Stimulated activated memory B cell treated with anti-CD40 and anti-IgM and Interleukin-4, amounts not matched to agents 10 μg/mL and 1 μg/mL and 100 μg/mL, for 72 hours (primary cell): ENCODE measurements around the gene NOL7.

Source experiments
- ATAC-seq: fragments of 150-1000 bp; cut with Tn5 transposase; 2 replicates; pipeline ENCODE4 v1.10.0; 2021
- H3K27ac Mint-ChIP-seq: one replicate; pipeline ENCODE4 v1.8.0; 2022; ENCODE audit warnings: mild to moderate bottlenecking, mixed read lengths
- H3K27me3 Mint-ChIP-seq: one replicate; pipeline ENCODE4 v1.8.0; 2022; ENCODE audit warnings: mixed read lengths
- H3K36me3 Mint-ChIP-seq: one replicate; pipeline ENCODE4 v1.8.0; 2022; ENCODE audit warnings: mixed read lengths
- H3K4me1 Mint-ChIP-seq: one replicate; pipeline ENCODE4 v1.8.0; 2022; ENCODE audit warnings: mixed read lengths
- H3K4me3 Mint-ChIP-seq: one replicate; pipeline ENCODE4 v1.8.0; 2022; ENCODE audit warnings: mild to moderate bottlenecking, moderate library complexity, mixed read lengths
- H3K9me3 Mint-ChIP-seq: one replicate; pipeline ENCODE4 v1.8.0; 2022; ENCODE audit warnings: mixed read lengths

The NOL7 gene

DNA sequence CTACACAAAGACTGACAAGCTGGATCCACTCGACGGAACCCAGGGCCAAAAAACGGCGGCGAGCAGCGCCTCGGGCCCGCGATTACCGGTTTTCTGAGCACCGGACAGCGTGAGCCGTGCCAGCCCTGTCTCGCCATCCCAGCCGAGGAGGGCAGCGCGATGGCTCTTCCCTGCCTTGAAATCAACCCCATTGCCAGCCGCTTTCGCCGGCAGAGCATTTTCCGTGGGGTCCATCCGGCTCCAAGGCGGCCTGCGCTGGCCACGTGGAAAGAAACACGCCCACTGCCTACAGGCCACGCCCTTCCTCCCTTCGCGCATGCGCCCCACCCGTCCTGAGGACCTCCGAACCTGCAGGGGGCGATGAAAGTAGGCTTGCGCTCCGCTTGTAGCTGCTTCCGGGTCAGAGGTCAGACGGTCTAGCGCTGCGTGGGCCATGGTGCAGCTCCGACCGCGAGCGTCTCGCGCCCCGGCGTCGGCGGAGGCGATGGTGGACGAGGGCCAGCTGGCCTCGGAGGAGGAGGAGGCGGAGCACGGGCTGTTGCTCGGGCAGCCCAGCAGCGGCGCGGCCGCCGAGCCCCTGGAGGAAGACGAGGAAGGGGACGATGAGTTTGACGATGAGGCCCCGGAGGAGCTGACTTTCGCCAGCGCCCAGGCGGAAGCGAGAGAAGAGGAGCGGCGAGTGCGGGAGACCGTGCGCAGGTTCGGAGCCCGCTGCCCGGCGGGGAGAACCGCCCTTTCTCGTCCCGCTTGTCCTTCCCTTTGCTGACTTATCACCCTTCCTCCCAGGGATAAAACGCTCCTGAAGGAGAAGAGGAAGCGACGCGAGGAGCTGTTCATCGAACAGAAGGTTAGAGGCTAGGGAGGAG lies at the start of gene NOL7:
Gene NOL7 (plus strand): TSS at position 410 of the 866 bp plus-strand sequence. CDS start 24 bp downstream, at position 434.
- Mint-ChIP-seq H3K4me3 (peak within 1 kb of the TSS; percentile 98), H3K9me3 (no peaks in the 10 kb centered on the region), H3K36me3 (peaks cover 26% of the 10 kb centered on the region), H3K4me1 (peaks cover 54% of the 10 kb centered on the region), H3K27ac (peak within 1 kb of the TSS; percentile 99), H3K27me3 (no peaks in the 10 kb centered on the region)
- ATAC-seq, result peak; percentile 98

GRCh38 chr6:13565921-13566320 lies 49.2 kb upstream of the NOL7 start:
- ATAC-seq, result no peak
- Mint-ChIP-seq H3K27ac (no peak overlapping the region), H3K9me3 (no peaks in the 10 kb centered on the region), H3K4me3 (no peak overlapping the region), H3K27me3 (peaks cover 11% of the 10 kb centered on the region), H3K36me3 (no peaks in the 10 kb centered on the region), H3K4me1 (no peaks in the 10 kb centered on the region)

DNA sequence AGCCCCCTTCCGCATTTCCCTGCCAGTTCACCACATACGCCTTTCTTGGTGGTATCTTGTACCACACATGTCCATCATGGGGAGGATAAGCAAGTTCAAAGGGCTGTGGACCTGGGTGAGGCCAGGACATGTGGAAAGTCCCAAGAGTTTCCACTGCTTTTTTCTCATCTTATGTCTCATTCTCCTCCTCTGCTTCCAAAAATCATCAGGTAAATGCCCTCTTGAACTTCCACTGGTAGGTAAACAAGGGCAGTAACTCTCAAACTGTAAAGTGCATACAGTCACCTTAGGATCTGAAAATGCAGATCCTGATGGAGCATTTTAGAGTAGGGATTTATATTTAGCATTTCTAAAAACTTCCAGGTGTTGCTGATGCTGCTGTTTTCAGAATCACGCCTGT lies 48.6 kb upstream of the NOL7 start:
- H3K4me3 Mint-ChIP-seq, result no peak overlapping the region
- no peak overlapping the region for H3K27ac Mint-ChIP-seq
- no peak for ATAC-seq
- no peaks in the 10 kb centered on the region for H3K9me3 Mint-ChIP-seq
- H3K27me3 Mint-ChIP-seq, result peaks cover 11% of the 10 kb centered on the region
- no peaks in the 10 kb centered on the region for H3K4me1 Mint-ChIP-seq
- H3K36me3 Mint-ChIP-seq, result no peaks in the 10 kb centered on the region

DNA sequence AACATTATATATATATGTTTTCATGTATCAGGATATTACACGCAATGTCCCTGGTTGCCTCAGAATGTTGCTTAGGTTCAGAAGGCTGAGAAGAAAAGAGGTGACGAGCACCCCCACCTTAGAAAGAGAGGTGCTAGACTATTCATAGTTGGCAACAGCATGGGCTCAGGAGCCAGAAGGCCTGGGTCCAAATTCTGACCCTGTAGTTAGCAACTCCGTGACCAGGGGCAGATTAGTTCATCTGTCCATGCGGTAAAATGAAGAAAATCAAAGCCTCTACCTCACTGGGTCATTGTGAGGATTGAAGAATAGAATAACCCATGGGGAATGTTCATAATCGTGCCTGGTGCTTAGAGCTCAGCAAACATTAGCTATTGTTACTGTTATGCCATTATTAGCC lies 46.2 kb upstream of the NOL7 start:
- Mint-ChIP-seq H3K4me1 (peaks cover 6% of the 10 kb centered on the region), H3K9me3 (no peaks in the 10 kb centered on the region), H3K4me3 (no peak overlapping the region), H3K27ac (no peak overlapping the region), H3K36me3 (no peaks in the 10 kb centered on the region), H3K27me3 (peaks cover 11% of the 10 kb centered on the region)
- no peak for ATAC-seq

- ATAC-seq, result no peak
- Mint-ChIP-seq H3K9me3 (no peaks in the 10 kb centered on the region), H3K4me3 (no peak overlapping the region), H3K27me3 (no peaks in the 10 kb centered on the region), H3K36me3 (no peaks in the 10 kb centered on the region), H3K4me1 (peaks cover 29% of the 10 kb centered on the region), H3K27ac (no peak overlapping the region)
These were observed 42.9 kb upstream of the NOL7 start for GRCh38 chr6:13572240-13572639.

GRCh38 chr6:13572951-13573654 lies 42.0 kb upstream of the NOL7 start:
- Mint-ChIP-seq H3K4me3 (peak overlapping the region; percentile 97), H3K4me1 (peaks cover 29% of the 10 kb centered on the region), H3K27me3 (no peaks in the 10 kb centered on the region), H3K27ac (peak overlapping the region; percentile 96), H3K9me3 (no peaks in the 10 kb centered on the region), H3K36me3 (no peaks in the 10 kb centered on the region)
- no peak for ATAC-seq

DNA sequence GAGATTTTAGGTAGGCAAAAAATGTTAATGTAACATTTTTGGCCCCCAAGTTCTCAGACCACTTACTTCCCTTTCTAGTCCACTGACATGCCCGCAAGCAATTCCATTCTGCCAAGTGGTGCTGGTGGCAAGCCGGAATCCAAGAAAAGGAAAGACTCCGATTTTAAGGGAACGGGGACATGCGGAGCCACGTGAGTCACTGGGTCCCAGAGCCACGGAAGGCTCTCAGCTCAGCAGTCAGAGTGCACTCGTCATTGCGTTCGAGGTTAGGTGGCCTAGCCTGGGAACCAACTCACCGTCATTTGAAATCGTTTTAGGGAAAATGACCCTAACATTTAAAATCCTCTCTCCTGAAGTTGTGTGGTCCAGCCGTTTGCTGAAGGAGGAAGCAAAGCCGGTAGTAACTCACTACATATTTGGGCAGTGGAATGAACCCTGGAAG lies 41.4 kb upstream of the NOL7 start:
- Mint-ChIP-seq H3K4me3 (peak overlapping the region; percentile 97), H3K27me3 (no peaks in the 10 kb centered on the region), H3K27ac (peak overlapping the region; percentile 96), H3K4me1 (peaks cover 29% of the 10 kb centered on the region), H3K9me3 (no peaks in the 10 kb centered on the region), H3K36me3 (no peaks in the 10 kb centered on the region)
- no peak for ATAC-seq

DNA sequence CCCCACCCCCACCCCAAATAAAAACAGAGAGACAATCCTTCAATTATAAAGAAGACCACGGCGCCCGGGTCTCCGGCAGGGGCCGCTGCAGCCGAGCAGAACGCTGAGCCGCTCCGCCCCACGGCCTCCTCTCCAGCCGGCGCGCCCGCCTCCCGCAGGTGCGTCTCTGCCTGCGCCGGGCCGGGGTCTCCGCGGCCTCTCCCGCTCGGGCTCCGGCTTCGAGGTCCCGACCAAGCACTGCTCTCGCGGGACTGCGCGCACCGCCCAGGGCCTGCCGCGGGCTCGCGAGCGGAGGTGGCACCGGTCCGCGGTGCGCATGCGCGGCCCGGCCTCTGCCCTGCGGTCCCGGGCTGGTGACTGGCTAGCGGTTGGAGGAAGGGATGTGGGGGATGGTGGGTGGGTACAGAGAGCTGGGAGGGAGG lies 41.0 kb upstream of the NOL7 start:
- H3K9me3 Mint-ChIP-seq, result no peaks in the 10 kb centered on the region
- H3K27me3 Mint-ChIP-seq, result no peaks in the 10 kb centered on the region
- peaks cover 29% of the 10 kb centered on the region for H3K4me1 Mint-ChIP-seq
- no peaks in the 10 kb centered on the region for H3K36me3 Mint-ChIP-seq
- peak overlapping the region; percentile 97 for H3K4me3 Mint-ChIP-seq
- H3K27ac Mint-ChIP-seq, result peak overlapping the region; percentile 96
- ATAC-seq, result peak; percentile 94

DNA sequence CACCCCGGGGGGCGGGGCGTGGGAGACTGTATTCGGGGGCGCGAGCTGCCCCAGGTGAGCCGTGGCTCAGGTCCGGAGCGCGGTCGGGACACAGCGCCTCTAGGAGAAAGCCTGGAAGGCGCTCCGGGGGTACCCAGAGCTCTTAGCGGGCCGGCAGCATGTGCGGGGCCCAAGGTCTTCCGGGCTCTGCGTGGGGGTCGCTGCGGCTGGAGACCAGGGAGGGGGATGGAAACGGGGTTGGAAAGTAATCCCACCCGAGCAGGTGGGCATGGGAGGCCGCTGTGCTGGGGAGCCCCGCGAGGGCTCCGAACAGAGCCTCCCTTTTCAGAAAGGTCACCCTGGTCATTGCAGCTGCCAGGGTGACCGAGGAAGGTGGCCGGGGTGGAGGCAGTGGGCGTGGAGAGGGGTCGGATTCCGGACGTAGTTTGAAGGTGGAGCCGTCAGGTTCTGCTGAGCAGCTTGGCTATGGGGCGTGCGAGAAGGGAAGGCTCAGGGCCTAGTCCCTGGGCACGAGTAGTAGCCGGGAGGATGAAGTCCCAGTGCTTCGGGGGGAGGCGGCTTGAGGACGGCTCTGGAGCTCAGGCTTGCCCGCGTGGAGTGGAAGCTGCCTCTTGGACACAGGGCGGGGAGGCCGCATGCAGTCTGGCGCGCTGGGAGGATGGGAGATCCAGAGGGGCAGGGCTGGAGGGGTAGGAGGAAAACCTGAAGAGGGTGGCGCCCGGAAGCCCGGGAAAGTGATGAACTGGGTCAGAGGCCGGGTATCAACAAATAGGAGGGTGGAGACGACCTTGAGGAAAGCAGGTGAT lies 40.4 kb upstream of the NOL7 start, which contains the start of gene SIRT5:
Gene SIRT5 (plus strand): TSS at position 31 of the 806 bp plus-strand sequence. CDS start 9,510 bp downstream, outside the sequence.
- no peaks in the 10 kb centered on the region for H3K9me3 Mint-ChIP-seq
- peak; percentile 91 for ATAC-seq
- H3K27me3 Mint-ChIP-seq, result no peaks in the 10 kb centered on the region
- no peaks in the 10 kb centered on the region for H3K36me3 Mint-ChIP-seq
- H3K27ac Mint-ChIP-seq, result peak within 1 kb of the TSS; percentile 96
- peak within 1 kb of the TSS; percentile 97 for H3K4me3 Mint-ChIP-seq
- peaks cover 29% of the 10 kb centered on the region for H3K4me1 Mint-ChIP-seq

GRCh38 chr6:13575377-13575775 lies 39.8 kb upstream of the NOL7 start:
- H3K27me3 Mint-ChIP-seq, result no peaks in the 10 kb centered on the region
- H3K4me3 Mint-ChIP-seq, result peak overlapping the region; percentile 97
- H3K36me3 Mint-ChIP-seq, result peaks cover 2% of the 10 kb centered on the region
- ATAC-seq, result no peak
- H3K4me1 Mint-ChIP-seq, result peaks cover 29% of the 10 kb centered on the region
- no peaks in the 10 kb centered on the region for H3K9me3 Mint-ChIP-seq
- H3K27ac Mint-ChIP-seq, result peak overlapping the region; percentile 96

DNA sequence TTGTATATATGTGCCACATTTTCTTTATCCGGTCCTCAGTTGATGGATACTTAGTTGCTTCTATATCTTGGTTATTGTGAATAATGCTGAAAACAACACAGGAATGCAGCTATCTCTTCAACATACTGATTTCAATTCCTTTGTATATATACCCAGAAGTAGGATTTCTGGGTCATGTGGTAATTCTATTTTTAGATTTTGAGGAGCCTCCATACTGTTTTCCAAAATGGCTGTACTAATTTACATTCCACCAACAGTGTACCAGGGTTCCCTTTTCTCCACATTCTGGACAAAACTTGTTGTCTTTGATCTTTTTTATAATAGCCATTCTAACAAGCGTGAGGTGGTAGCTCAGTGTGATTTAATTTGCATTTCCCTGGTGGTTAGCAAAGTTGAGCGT lies 39.1 kb upstream of the NOL7 start:
- ATAC-seq, result no peak
- Mint-ChIP-seq H3K4me3 (peak overlapping the region; percentile 54), H3K9me3 (no peaks in the 10 kb centered on the region), H3K27ac (peak overlapping the region; percentile 96), H3K27me3 (no peaks in the 10 kb centered on the region), H3K36me3 (peaks cover 6% of the 10 kb centered on the region), H3K4me1 (peaks cover 29% of the 10 kb centered on the region)

- no peak overlapping the region for H3K4me3 Mint-ChIP-seq
- no peak overlapping the region for H3K27ac Mint-ChIP-seq
- H3K36me3 Mint-ChIP-seq, result peaks cover 18% of the 10 kb centered on the region
- peaks cover 29% of the 10 kb centered on the region for H3K4me1 Mint-ChIP-seq
- no peak for ATAC-seq
- H3K27me3 Mint-ChIP-seq, result no peaks in the 10 kb centered on the region
- no peaks in the 10 kb centered on the region for H3K9me3 Mint-ChIP-seq
These were observed 37.2 kb upstream of the NOL7 start for GRCh38 chr6:13577926-13578325.

DNA sequence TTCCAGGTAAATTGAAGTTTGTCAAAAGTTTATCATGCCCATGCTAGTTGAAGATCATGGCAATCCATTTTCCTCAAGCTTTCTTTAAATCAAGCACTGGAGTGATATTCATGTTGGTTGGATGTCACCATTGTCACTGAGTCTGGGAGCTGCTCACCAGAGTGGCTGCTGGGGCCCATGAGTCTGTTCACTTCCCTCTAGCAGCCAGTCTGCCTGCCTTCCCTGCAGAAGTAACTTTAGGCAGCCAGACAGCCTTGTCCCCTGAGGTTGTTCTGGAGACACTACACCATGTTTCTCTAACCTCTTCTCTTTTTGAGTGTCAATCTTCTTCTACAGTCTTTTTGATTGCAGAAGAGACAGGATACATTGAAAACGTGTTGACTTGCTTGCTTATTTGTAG lies 35.2 kb upstream of the NOL7 start:
- peaks cover 18% of the 10 kb centered on the region for H3K4me1 Mint-ChIP-seq
- no peak overlapping the region for H3K4me3 Mint-ChIP-seq
- peaks cover 29% of the 10 kb centered on the region for H3K36me3 Mint-ChIP-seq
- no peak overlapping the region for H3K27ac Mint-ChIP-seq
- H3K27me3 Mint-ChIP-seq, result no peaks in the 10 kb centered on the region
- ATAC-seq, result no peak
- H3K9me3 Mint-ChIP-seq, result no peaks in the 10 kb centered on the region

- Mint-ChIP-seq H3K36me3 (peaks cover 35% of the 10 kb centered on the region), H3K4me1 (no peaks in the 10 kb centered on the region), H3K27me3 (no peaks in the 10 kb centered on the region), H3K4me3 (no peak overlapping the region), H3K27ac (no peak overlapping the region), H3K9me3 (no peaks in the 10 kb centered on the region)
- ATAC-seq, result no peak
These were observed 33.4 kb upstream of the NOL7 start for GRCh38 chr6:13581700-13582229.
